Measurements from ENCODE around the gene SBK3. TPM values are rescaled to one million over a fixed set of nuclear protein-coding genes. Genes with fewer than 3 reads are reported as not detected.
"Not testable (repeated sequence)": the region's sequence is repeated elsewhere in the genome, so short reads cannot be mapped to it uniquely, and the experiment has no call there.

Gene SBK3
- total RNA-seq, 1 donor from 2014 or later = not detected

- Mint-ChIP-seq H3K4me1 (ENCODE audit: low read depth) (peaks cover 11% of the 10 kb centered on the region), H3K9me3 (no peaks in the 10 kb centered on the region), H3K27me3 (ENCODE audit: insufficient read depth) (peaks cover 5% of the 10 kb centered on the region), H3K36me3 (ENCODE audit: low read depth) (peaks cover 2% of the 10 kb centered on the region), H3K4me3 (no peak overlapping the region), H3K27ac (no peak overlapping the region)
- DNase-seq (ENCODE audit: low spot score) = no peak
- intact Hi-C loops (cut with micrococcal nuclease) = no loop called here
Observed at GRCh38 chr19:55508120-55508519, 37.2 kb downstream of the SBK3 start.

- peaks cover 4% of the 10 kb centered on the region for H3K27me3 Mint-ChIP-seq (ENCODE audit: insufficient read depth)
- no peak for DNase-seq (ENCODE audit: low spot score)
- H3K4me1 Mint-ChIP-seq (ENCODE audit: low read depth) = peaks cover 24% of the 10 kb centered on the region
- H3K36me3 Mint-ChIP-seq (ENCODE audit: low read depth) = peaks cover 5% of the 10 kb centered on the region
- H3K27ac Mint-ChIP-seq = no peak overlapping the region
- H3K9me3 Mint-ChIP-seq = no peaks in the 10 kb centered on the region
- H3K4me3 Mint-ChIP-seq = no peak overlapping the region
- intact Hi-C loops (cut with micrococcal nuclease) = loop anchor here (1.0 to 5.0 kb wide), 5 partner anchors 28 to 623 kb away; partner anchors contain the start of gene ZNF628
Observed at GRCh38 chr19:55504981-55505380, 40.4 kb downstream of the SBK3 start.

GRCh38 chr19:55504252-55504603, 41.1 kb downstream of the SBK3 start:
- intact Hi-C loops (cut with micrococcal nuclease) = loop anchor here (1.0 to 5.0 kb wide), 5 partner anchors 27 to 622 kb away; partner anchors contain the start of gene ZNF628
- no peaks in the 10 kb centered on the region for H3K9me3 Mint-ChIP-seq
- H3K4me1 Mint-ChIP-seq (ENCODE audit: low read depth) = peaks cover 24% of the 10 kb centered on the region
- peaks cover 4% of the 10 kb centered on the region for H3K27me3 Mint-ChIP-seq (ENCODE audit: insufficient read depth)
- no peak for DNase-seq (ENCODE audit: low spot score)
- peaks cover 5% of the 10 kb centered on the region for H3K36me3 Mint-ChIP-seq (ENCODE audit: low read depth)
- H3K27ac Mint-ChIP-seq = no peak overlapping the region
- H3K4me3 Mint-ChIP-seq = peak overlapping the region; percentile 78

- intact Hi-C loops (cut with micrococcal nuclease) = loop anchor here (1.0 to 5.0 kb wide), 5 partner anchors 27 to 621 kb away; partner anchors contain the start of gene ZNF628
- peaks cover 5% of the 10 kb centered on the region for H3K36me3 Mint-ChIP-seq (ENCODE audit: low read depth)
- peak overlapping the region; percentile 78 for H3K4me3 Mint-ChIP-seq
Observed at GRCh38 chr19:55503502-55504251, 41.7 kb downstream of the SBK3 start.

GRCh38 chr19:55503157-55503501, 42.2 kb downstream of the SBK3 start:
- peak overlapping the region; percentile 82 for H3K27ac Mint-ChIP-seq
- peaks cover 24% of the 10 kb centered on the region for H3K4me1 Mint-ChIP-seq (ENCODE audit: low read depth)
- no peaks in the 10 kb centered on the region for H3K9me3 Mint-ChIP-seq
- H3K36me3 Mint-ChIP-seq (ENCODE audit: low read depth) = peaks cover 5% of the 10 kb centered on the region
- peaks cover 4% of the 10 kb centered on the region for H3K27me3 Mint-ChIP-seq (ENCODE audit: insufficient read depth)
- DNase-seq (ENCODE audit: low spot score) = no peak
- H3K4me3 Mint-ChIP-seq = peak overlapping the region; percentile 78
- intact Hi-C loops (cut with micrococcal nuclease) = loop anchor here (5.0 kb wide), 1 partner anchor 621 kb away; no protein-coding TSS in a partner anchor

More at GRCh38 chr19:55503502-55504251, 41.7 kb downstream of the SBK3 start:
- H3K9me3 Mint-ChIP-seq = no peaks in the 10 kb centered on the region
- peaks cover 4% of the 10 kb centered on the region for H3K27me3 Mint-ChIP-seq (ENCODE audit: insufficient read depth)
- H3K27ac Mint-ChIP-seq = peak overlapping the region; percentile 82
- DNase-seq (ENCODE audit: low spot score) = peak; percentile 89
- H3K4me1 Mint-ChIP-seq (ENCODE audit: low read depth) = peaks cover 24% of the 10 kb centered on the region

GRCh38 chr19:55502197-55502952, 43.0 kb downstream of the SBK3 start:
- H3K27me3 Mint-ChIP-seq (ENCODE audit: insufficient read depth) = peaks cover 7% of the 10 kb centered on the region
- no peak overlapping the region for H3K4me3 Mint-ChIP-seq
- DNase-seq (ENCODE audit: low spot score) = no peak
- peaks cover 5% of the 10 kb centered on the region for H3K36me3 Mint-ChIP-seq (ENCODE audit: low read depth)
- no peaks in the 10 kb centered on the region for H3K9me3 Mint-ChIP-seq
- peak overlapping the region; percentile 46 for H3K27ac Mint-ChIP-seq
- intact Hi-C loops (cut with micrococcal nuclease) = loop anchor here (5.0 kb wide), 1 partner anchor 620 kb away; no protein-coding TSS in a partner anchor
- H3K4me1 Mint-ChIP-seq (ENCODE audit: low read depth) = peaks cover 24% of the 10 kb centered on the region

- H3K9me3 Mint-ChIP-seq = no peaks in the 10 kb centered on the region
- no peak overlapping the region for H3K27ac Mint-ChIP-seq
- peaks cover 24% of the 10 kb centered on the region for H3K4me1 Mint-ChIP-seq (ENCODE audit: low read depth)
- no peak overlapping the region for H3K4me3 Mint-ChIP-seq
- DNase-seq (ENCODE audit: low spot score) = no peak
- peaks cover 4% of the 10 kb centered on the region for H3K27me3 Mint-ChIP-seq (ENCODE audit: insufficient read depth)
- intact Hi-C loops (cut with micrococcal nuclease) = loop anchor here (5.0 kb wide), 1 partner anchor 618 kb away; no protein-coding TSS in a partner anchor
- peaks cover 5% of the 10 kb centered on the region for H3K36me3 Mint-ChIP-seq (ENCODE audit: low read depth)
Observed at GRCh38 chr19:55500368-55500952, 44.9 kb downstream of the SBK3 start.

GRCh38 chr19:55498246-55498840, 47.0 kb downstream of the SBK3 start:
- intact Hi-C loops (cut with micrococcal nuclease) = no loop called here
- H3K36me3 Mint-ChIP-seq (ENCODE audit: low read depth) = peaks cover 5% of the 10 kb centered on the region

GRCh38 chr19:55497763-55498162, 47.6 kb downstream of the SBK3 start:
- Mint-ChIP-seq H3K36me3 (ENCODE audit: low read depth) (peaks cover 3% of the 10 kb centered on the region), H3K27me3 (ENCODE audit: insufficient read depth) (peaks cover 11% of the 10 kb centered on the region), H3K4me1 (ENCODE audit: low read depth) (peaks cover 11% of the 10 kb centered on the region), H3K9me3 (no peaks in the 10 kb centered on the region), H3K27ac (no peak overlapping the region), H3K4me3 (no peak overlapping the region)
- intact Hi-C loops (cut with micrococcal nuclease) = no loop called here
- no peak for DNase-seq (ENCODE audit: low spot score)

More at GRCh38 chr19:55498246-55498840, 47.0 kb downstream of the SBK3 start:
- H3K27me3 Mint-ChIP-seq (ENCODE audit: insufficient read depth) = peaks cover 5% of the 10 kb centered on the region
- no peak overlapping the region for H3K27ac Mint-ChIP-seq
- H3K4me1 Mint-ChIP-seq (ENCODE audit: low read depth) = peaks cover 15% of the 10 kb centered on the region
- DNase-seq (ENCODE audit: low spot score) = no peak
- no peaks in the 10 kb centered on the region for H3K9me3 Mint-ChIP-seq
- no peak overlapping the region for H3K4me3 Mint-ChIP-seq

GRCh38 chr19:55496820-55497219, 48.5 kb downstream of the SBK3 start:
- intact Hi-C loops (cut with micrococcal nuclease); H3K36me3 Mint-ChIP-seq (ENCODE audit: low read depth); H3K4me3 Mint-ChIP-seq; H3K9me3 Mint-ChIP-seq; DNase-seq (ENCODE audit: low spot score); H3K4me1 Mint-ChIP-seq (ENCODE audit: low read depth); H3K27ac Mint-ChIP-seq: not testable (repeated sequence)
- H3K27me3 Mint-ChIP-seq (ENCODE audit: insufficient read depth) = peaks cover 13% of the 10 kb centered on the region

GRCh38 chr19:55495646-55496349, 49.5 kb downstream of the SBK3 start:
- Mint-ChIP-seq H3K27me3 (ENCODE audit: insufficient read depth) (peaks cover 11% of the 10 kb centered on the region), H3K4me3 (no peak overlapping the region), H3K9me3 (no peaks in the 10 kb centered on the region), H3K27ac (no peak overlapping the region), H3K4me1 (ENCODE audit: low read depth) (no peaks in the 10 kb centered on the region), H3K36me3 (ENCODE audit: low read depth) (no peaks in the 10 kb centered on the region)
- intact Hi-C loops (cut with micrococcal nuclease) = no loop called here
- no peak for DNase-seq (ENCODE audit: low spot score)

GRCh38 chr19:55494172-55494761, 51.1 kb downstream of the SBK3 start:
- no peaks in the 10 kb centered on the region for H3K36me3 Mint-ChIP-seq (ENCODE audit: low read depth)

More at GRCh38 chr19:55494172-55494761, 51.1 kb downstream of the SBK3 start:
- peaks cover 11% of the 10 kb centered on the region for H3K27me3 Mint-ChIP-seq (ENCODE audit: insufficient read depth)
- H3K4me3 Mint-ChIP-seq = no peak overlapping the region
- no peak overlapping the region for H3K27ac Mint-ChIP-seq
- intact Hi-C loops (cut with micrococcal nuclease) = no loop called here
- no peaks in the 10 kb centered on the region for H3K9me3 Mint-ChIP-seq
- no peak for DNase-seq (ENCODE audit: low spot score)
- H3K4me1 Mint-ChIP-seq (ENCODE audit: low read depth) = no peaks in the 10 kb centered on the region
